Measurements from ENCODE around the gene KIF14. TPM values are rescaled to one million over a fixed set of nuclear protein-coding genes. Genes with fewer than 3 reads are reported as not detected.

The KIF14 gene
- total RNA-seq, 4 donors from 2014 or later, result 0.12 to 0.17 (median 0.13) TPM; not detected in 1

DNA sequence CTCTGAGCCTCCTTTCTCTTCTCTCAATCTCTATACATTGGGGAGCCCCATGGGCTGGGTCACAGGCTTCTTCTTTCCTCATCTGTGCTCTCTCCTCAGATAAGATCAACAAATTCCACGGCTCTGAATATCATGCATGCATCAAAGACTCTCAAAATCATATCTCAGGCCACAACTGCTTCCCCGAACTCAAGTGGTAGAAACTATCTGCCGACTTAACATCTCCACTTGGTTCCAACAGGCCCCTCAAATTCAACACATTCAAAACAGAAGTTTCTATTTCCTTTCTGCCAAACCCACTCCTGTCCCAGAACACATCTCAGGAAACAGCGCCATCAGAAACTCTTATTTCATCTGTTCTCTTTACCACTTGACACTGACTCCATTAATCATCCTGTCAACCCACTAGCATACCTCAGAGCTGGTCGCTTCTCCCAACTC lies 32.5 kb upstream of the KIF14 start:
- no peak overlapping the region for H3K27ac ChIP-seq
- no peaks in the 10 kb centered on the region for H3K27me3 ChIP-seq
- 48 to 77% methylated on average over 4 to 5 of the region's 5 CpGs for WGBS, 2 donors (ENCODE audit: low coverage in 1 of 2)
- TF ChIP-seq POLR2A (IDR thresholded peaks at IDR 0.05), result no peak
- TF ChIP-seq POLR2AphosphoS5 (IDR thresholded peaks at IDR 0.05), result no peak
- TF ChIP-seq EP300 (IDR thresholded peaks at IDR 0.05), result no peak
- TF ChIP-seq, protein P1, sequence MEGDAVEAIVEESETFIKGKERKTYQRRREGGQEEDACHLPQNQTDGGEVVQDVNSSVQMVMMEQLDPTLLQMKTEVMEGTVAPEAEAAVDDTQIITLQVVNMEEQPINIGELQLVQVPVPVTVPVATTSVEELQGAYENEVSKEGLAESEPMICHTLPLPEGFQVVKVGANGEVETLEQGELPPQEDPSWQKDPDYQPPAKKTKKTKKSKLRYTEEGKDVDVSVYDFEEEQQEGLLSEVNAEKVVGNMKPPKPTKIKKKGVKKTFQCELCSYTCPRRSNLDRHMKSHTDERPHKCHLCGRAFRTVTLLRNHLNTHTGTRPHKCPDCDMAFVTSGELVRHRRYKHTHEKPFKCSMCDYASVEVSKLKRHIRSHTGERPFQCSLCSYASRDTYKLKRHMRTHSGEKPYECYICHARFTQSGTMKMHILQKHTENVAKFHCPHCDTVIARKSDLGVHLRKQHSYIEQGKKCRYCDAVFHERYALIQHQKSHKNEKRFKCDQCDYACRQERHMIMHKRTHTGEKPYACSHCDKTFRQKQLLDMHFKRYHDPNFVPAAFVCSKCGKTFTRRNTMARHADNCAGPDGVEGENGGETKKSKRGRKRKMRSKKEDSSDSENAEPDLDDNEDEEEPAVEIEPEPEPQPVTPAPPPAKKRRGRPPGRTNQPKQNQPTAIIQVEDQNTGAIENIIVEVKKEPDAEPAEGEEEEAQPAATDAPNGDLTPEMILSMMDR (IDR thresholded peaks at IDR 0.05), result no peak
- H3K4me1 ChIP-seq, result no peaks in the 10 kb centered on the region
- H3K36me3 ChIP-seq, result peaks cover 0 to 100% of the 10 kb centered on the region in 2 donors
- no peak overlapping the region for H3K4me3 ChIP-seq
- no peaks in the 10 kb centered on the region for H3K9me3 ChIP-seq
- ATAC-seq, result no peak

DNA sequence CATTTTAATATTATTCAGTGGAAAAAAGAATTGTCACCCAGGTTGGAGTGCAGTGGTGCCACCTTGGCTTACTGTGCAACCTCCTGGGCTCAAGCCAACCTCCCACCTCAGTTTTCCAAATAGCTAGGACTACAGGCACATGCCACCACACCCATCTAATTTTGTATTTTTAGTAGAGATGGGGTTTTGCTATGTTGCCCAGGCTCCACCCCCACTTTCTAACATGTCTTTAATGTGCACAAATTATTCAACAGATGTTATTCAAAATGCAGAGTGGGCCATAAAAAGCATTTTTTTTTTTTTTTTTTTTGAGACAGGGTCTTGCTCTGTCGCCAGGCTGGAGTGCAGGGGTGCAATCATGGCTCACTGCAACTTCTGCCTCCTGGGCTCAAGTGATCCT lies 31.8 kb upstream of the KIF14 start:
- TF ChIP-seq, protein P1 (IDR thresholded peaks at IDR 0.05), result no peak
- TF ChIP-seq EP300 (IDR thresholded peaks at IDR 0.05) (no peak), POLR2AphosphoS5 (IDR thresholded peaks at IDR 0.05) (no peak), POLR2A (IDR thresholded peaks at IDR 0.05) (no peak)
- no peak for ATAC-seq
- peaks cover 0 to 100% of the 10 kb centered on the region in 2 donors for H3K36me3 ChIP-seq
- no peaks in the 10 kb centered on the region for H3K27me3 ChIP-seq
- H3K4me3 ChIP-seq, result no peak overlapping the region
- no peaks in the 10 kb centered on the region for H3K4me1 ChIP-seq
- H3K27ac ChIP-seq, result no peak overlapping the region
- 100% methylated on average over 1 of the region's 1 CpG; no CpG with 5 or more reads in 1 of the 2 donors for WGBS, 2 donors (ENCODE audit: low coverage in 1 of 2)
- no peaks in the 10 kb centered on the region for H3K9me3 ChIP-seq

DNA sequence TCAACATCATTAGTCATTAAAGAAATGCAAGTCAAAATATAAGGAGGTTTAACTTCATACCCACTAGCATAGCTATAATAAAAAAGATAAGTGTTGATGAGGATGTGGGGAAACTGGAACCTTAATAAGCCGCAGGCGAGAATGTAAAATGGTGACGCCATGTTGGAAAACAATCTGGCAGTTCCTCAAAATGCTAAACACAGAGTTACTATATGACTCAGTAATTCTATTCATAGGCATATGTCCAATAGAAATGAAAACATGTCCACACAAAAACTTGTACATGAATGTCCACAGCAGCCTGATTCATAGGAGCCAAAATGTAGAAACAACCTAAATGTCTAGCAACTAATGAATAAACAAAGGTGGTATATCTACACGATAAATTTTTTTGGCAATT lies 26.0 kb upstream of the KIF14 start:
- WGBS, 2 donors (ENCODE audit: low coverage in 1 of 2), result 82 to 90% methylated on average over 4 of the region's 4 CpGs
- peaks cover 0 to 92% of the 10 kb centered on the region in 2 donors for H3K36me3 ChIP-seq

DNA sequence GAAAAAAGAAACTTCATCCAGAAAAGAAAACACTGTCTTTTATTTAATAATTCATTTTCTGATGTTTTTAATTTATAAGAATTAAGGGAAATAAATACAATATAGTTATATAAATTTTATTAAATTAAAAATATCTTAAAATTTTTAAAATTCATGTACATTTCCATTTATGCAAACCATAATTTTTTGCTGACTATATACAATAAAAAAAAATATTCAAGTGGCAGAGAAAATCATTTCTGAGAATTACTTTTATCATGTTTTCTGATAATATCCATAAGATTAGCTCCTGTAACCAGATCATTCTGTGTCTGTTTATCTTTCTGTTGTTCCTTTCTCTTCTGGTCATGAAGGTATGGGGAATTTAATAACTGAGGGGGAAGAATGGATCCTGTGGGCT lies 23.5 kb upstream of the KIF14 start:
- Histone ChIP-seq H3K27ac (no peak overlapping the region), H3K4me1 (no peaks in the 10 kb centered on the region), H3K36me3 (peaks cover 0 to 83% of the 10 kb centered on the region in 2 donors), H3K4me3 (no peak overlapping the region), H3K9me3 (no peaks in the 10 kb centered on the region), H3K27me3 (no peaks in the 10 kb centered on the region)
- TF ChIP-seq, protein P1 (IDR thresholded peaks at IDR 0.05), result no peak
- TF ChIP-seq POLR2A (IDR thresholded peaks at IDR 0.05) (no peak), POLR2AphosphoS5 (IDR thresholded peaks at IDR 0.05) (no peak), EP300 (IDR thresholded peaks at IDR 0.05) (no peak)
- ATAC-seq, result no peak

More for the DNA sequence above, 26.0 kb upstream of the KIF14 start:
- H3K4me3 ChIP-seq, result no peak overlapping the region
- ATAC-seq, result no peak
- H3K27me3 ChIP-seq, result no peaks in the 10 kb centered on the region
- no peak for TF ChIP-seq POLR2A (IDR thresholded peaks at IDR 0.05)
- TF ChIP-seq, protein P1 (IDR thresholded peaks at IDR 0.05), result no peak
- no peak for TF ChIP-seq EP300 (IDR thresholded peaks at IDR 0.05)
- TF ChIP-seq POLR2AphosphoS5 (IDR thresholded peaks at IDR 0.05), result no peak
- H3K4me1 ChIP-seq, result no peaks in the 10 kb centered on the region
- no peak overlapping the region for H3K27ac ChIP-seq
- H3K9me3 ChIP-seq, result no peaks in the 10 kb centered on the region

DNA sequence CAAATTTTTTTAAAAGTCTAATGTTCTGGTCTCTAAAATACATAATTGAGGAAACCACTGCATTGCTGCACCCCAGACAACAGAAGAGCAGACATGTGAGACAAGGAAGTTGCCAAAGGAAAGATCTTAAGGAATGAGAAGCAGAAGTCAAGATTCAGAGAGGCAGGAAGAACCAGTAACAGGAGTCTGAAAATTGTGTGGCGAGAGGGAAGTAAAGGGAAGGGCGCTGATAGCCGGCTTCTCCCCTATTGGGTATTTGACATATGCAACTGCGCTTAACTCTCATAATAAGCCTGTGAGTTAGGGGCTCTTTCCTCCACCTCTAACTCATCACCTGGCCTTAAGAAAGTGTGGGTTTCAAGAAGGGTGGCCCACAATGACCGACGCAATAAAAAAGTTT lies 21.9 kb upstream of the KIF14 start:
- 87 to 100% methylated on average over 1 to 6 of the region's 6 CpGs for WGBS, 2 donors (ENCODE audit: low coverage in 1 of 2)
- no peak for ATAC-seq
- Histone ChIP-seq H3K36me3 (peaks cover 0 to 69% of the 10 kb centered on the region in 2 donors), H3K27ac (no peak overlapping the region), H3K9me3 (no peaks in the 10 kb centered on the region), H3K4me3 (no peak overlapping the region), H3K4me1 (no peaks in the 10 kb centered on the region), H3K27me3 (no peaks in the 10 kb centered on the region)
- TF ChIP-seq POLR2AphosphoS5 (IDR thresholded peaks at IDR 0.05), result no peak
- TF ChIP-seq POLR2A (IDR thresholded peaks at IDR 0.05), result no peak
- TF ChIP-seq, protein P1 (IDR thresholded peaks at IDR 0.05), result no peak
- no peak for TF ChIP-seq EP300 (IDR thresholded peaks at IDR 0.05)
